HepG2 (cell line): ENCODE measurements around the gene CHEK2. TPM values are rescaled to one million over a fixed set of nuclear protein-coding genes. Genes with fewer than 3 reads are reported as not detected.
A peak's percentile ranks its signal among the peaks of the same experiment; 100 is the strongest.
"Not testable (repeated sequence)": the region's sequence is repeated elsewhere in the genome, so short reads cannot be mapped to it uniquely, and the experiment has no call there.

Experiments used
- ATF7-NPFF ChIP-seq: sonication (generic); formaldehyde crosslinking; IDR thresholded peaks from 2 replicates; pipeline ENCODE4 v1.8.1; 2023; ENCODE audit warnings: mild to moderate bottlenecking, low read depth, missing genetic modification reagents, moderate library complexity
- GATAD1 ChIP-seq: IDR thresholded peaks from 2 replicates; pipeline ENCODE4 v1.6.1; 2016; ENCODE audit warnings: missing genetic modification reagents, missing compliant biosample characterization
- KLF13 ChIP-seq: sonication (generic); formaldehyde crosslinking; IDR thresholded peaks from 2 replicates; pipeline ENCODE4 v1.4.0; 2020; ENCODE audit warnings: mild to moderate bottlenecking, missing genetic modification reagents
- RBFOX2 ChIP-seq: fragments of 200-400 bp; formaldehyde crosslinking; IDR thresholded peaks from 2 replicates; pipeline ENCODE4 v1.6.1; 2017; ENCODE audit warnings: low read depth, mild to moderate bottlenecking, low read length
- SP1 ChIP-seq, 2 experiments: fragments of 450-650 bp in 1 of 2; sonication (generic) in 1 of 2; formaldehyde crosslinking in 1 of 2; IDR thresholded peaks; 2 replicates each; pipeline versions ENCODE4 v1.4.0 to v1.6.1; 2016 to 2020; ENCODE audit warnings: missing genetic modification reagents in 1 of 2
- SRY ChIP-seq: sonication (generic); formaldehyde crosslinking; IDR thresholded peaks from 2 replicates; pipeline ENCODE4 v1.8.0; 2022; ENCODE audit warnings: mild to moderate bottlenecking, missing genetic modification reagents
- ZFP90 ChIP-seq: sonication (generic); formaldehyde crosslinking; IDR thresholded peaks from 2 replicates; pipeline ENCODE4 v1.8.0; 2022; ENCODE audit warnings: missing genetic modification reagents, mild to moderate bottlenecking, inconsistent platforms, borderline replicate concordance
- ZMYM4 ChIP-seq: sonication (generic); formaldehyde crosslinking; IDR thresholded peaks from 2 replicates; pipeline ENCODE4 v1.8.1; 2023; ENCODE audit warnings: mild to moderate bottlenecking, missing genetic modification reagents
- ZNF292 ChIP-seq: sonication (generic); formaldehyde crosslinking; IDR thresholded peaks from 2 replicates; pipeline ENCODE4 v1.8.1; 2022; ENCODE audit warnings: mild to moderate bottlenecking, low read depth, missing genetic modification reagents, borderline replicate concordance
- ZNF33B ChIP-seq: sonication (generic); formaldehyde crosslinking; IDR thresholded peaks from 2 replicates; pipeline ENCODE4 v1.5.1; 2020; ENCODE audit warnings: mild to moderate bottlenecking, missing genetic modification reagents
- ZNF781 ChIP-seq: sonication (generic); formaldehyde crosslinking; IDR thresholded peaks from 2 replicates; pipeline ENCODE4 v1.5.1; 2020; ENCODE audit warnings: borderline replicate concordance, mild to moderate bottlenecking, missing genetic modification reagents; ENCODE audit errors: not compliant biosample characterization
- polyA plus RNA-seq, 8 experiments: library from polyadenylated mRNA; depleted of rRNA in 3 of 8; stranded (reverse) in 7 of 8; unstranded in 1 of 8; fragments of >200 nt; fragmentation: Illumina TruSeq in 4 of 8; extraction: Trizol in 4 of 8; gene quantifications; 2 replicates each; pipeline versions ENCODE4 v1.2.1 to v1.2.3, GENCODE V29; 2011 to 2016; ENCODE audit warnings: low read depth in 4 of 8, missing spikeins in 1 of 8, mixed read lengths in 1 of 8; ENCODE audit not compliant: insufficient read depth in 1 of 8
- total RNA-seq, 5 experiments: library from RNA; depleted of rRNA; stranded (reverse); fragments of >200 nt; fragmentation: Illumina TruSeq; extraction: Trizol; gene quantifications; 2 replicates each; pipeline ENCODE4 v1.2.3, GENCODE V29; 2016; ENCODE audit warnings: low read depth in 1 of 5
- TF ChIP-seq, protein P1 (sequence below): sonication (generic); formaldehyde crosslinking; IDR thresholded peaks from 2 replicates; pipeline ENCODE4 v1.8.1; 2023; ENCODE audit warnings: mild to moderate bottlenecking, moderate library complexity, missing genetic modification reagents
- TF ChIP-seq, protein P2 (sequence below): sonication (generic); formaldehyde crosslinking; IDR thresholded peaks from 2 replicates; pipeline ENCODE4 v1.5.1; 2020; ENCODE audit warnings: mild to moderate bottlenecking, missing genetic modification reagents, moderate library complexity
- TF ChIP-seq, protein P3 (sequence below): sonication (generic); formaldehyde crosslinking; IDR thresholded peaks from 2 replicates; pipeline ENCODE4 v1.8.0; 2022; ENCODE audit warnings: mild to moderate bottlenecking, missing genetic modification reagents, moderate library complexity
- TF ChIP-seq, protein P4 (sequence below): sonication (generic); formaldehyde crosslinking; IDR thresholded peaks from 2 replicates; pipeline ENCODE4 v1.4.0; 2020; ENCODE audit warnings: mild to moderate bottlenecking, missing genetic modification reagents
- TF ChIP-seq, protein P5 (sequence below): sonication (generic); formaldehyde crosslinking; IDR thresholded peaks from 2 replicates; pipeline ENCODE4 v1.5.0; 2020; ENCODE audit warnings: mild to moderate bottlenecking, missing genetic modification reagents, moderate library complexity
- TF ChIP-seq, protein P6 (sequence below): sonication (generic); formaldehyde crosslinking; IDR thresholded peaks from 2 replicates; pipeline ENCODE4 v1.8.0; 2022; ENCODE audit warnings: missing genetic modification reagents, mild to moderate bottlenecking, moderate library complexity, borderline replicate concordance
- TF ChIP-seq, protein P7 (sequence below): sonication (generic); formaldehyde crosslinking; IDR thresholded peaks from 2 replicates; pipeline ENCODE4 v1.4.0; 2020; ENCODE audit warnings: low read depth, mild to moderate bottlenecking, missing genetic modification reagents

Gene CHEK2
- total and polyA plus RNA-seq, 2 of the 13 experiments (the other 11 are each of a cell fraction or from before 2014, with no cell fraction given): 27.0 to 40.5 TPM

DNA sequence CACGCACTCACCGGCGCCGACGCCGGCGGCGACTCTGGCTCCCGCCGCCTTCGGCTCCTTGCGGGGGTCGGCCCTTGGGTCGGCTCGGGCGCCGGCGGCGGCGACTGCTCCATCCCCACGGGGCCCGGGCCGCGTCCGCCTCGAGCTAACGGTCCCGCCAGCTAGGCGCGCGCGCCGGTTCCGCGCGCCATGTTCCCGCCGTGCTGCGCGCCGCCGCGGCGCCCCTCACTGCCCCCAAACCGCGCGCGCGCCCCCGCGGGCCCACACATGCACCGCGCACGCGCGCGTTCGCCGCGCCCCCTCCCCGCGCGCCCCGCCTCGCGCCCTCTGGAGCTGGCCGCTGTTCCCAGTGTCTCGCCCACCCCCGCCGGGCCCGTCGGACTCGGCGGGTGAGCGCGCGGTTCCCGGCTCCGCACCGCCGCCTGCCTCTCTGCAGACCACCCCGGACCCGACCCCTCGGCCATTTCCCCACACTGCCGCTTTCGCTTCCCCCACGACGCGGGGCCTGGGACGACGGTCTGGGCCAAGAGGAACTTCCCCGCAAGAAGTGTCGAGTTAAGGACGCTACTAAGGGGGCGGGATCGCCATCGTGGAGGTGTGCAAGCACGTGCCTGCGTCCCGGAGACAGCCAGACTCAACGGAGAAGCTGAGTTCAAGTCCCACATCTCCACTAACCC is 61.9 kb downstream of the CHEK2 start, which contains the start of gene TTC28 (continued):
- TF ChIP-seq, protein P1, sequence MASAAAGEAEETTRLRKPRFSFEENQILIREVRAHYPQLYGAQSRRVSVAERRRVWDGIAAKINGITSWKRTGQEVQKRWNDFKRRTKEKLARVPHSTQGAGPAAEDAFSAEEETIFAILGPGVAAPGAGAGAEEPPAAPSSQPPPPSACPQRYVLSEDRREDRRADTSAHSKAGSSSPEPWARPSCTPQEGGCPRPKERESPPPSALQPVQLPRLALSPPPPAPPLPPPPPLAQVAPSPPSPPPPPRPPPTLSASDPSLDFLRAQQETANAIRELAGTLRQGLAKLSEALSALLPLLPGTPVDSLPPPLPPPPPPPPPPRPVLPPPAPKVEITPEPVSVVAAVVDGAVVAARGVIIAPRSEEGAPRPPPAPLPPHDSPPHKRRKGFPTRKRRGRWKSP (CRISPR knock-in tag): 0 out of 2 replicates have a peak, but pooled peaks have one; percentile 26
- TF ChIP-seq ZMYM4 (CRISPR knock-in tag) (peak; percentile 61), SRY (CRISPR knock-in tag) (peak; percentile 50; the same call in 1 of the 2 replicates), ZNF781 (CRISPR knock-in tag) (peak; percentile 90), ZNF33B (peak; percentile 39; the same call in 1 of the 2 replicates), ATF7-NPFF (CRISPR knock-in tag) (peak; percentile 91), GATAD1 (CRISPR knock-in tag) (peak; percentile 34), KLF13 (CRISPR knock-in tag) (peak; percentile 80; the same call in 1 of the 2 replicates), SP1 (CRISPR knock-in tag; IDR thresholded peaks at IDR 0.05) (peak; percentile 49; the same call in 1 of the 2 replicates), ZNF292 (CRISPR knock-in tag) (0 out of 2 replicates have a peak, but pooled peaks have one; percentile 41), ZFP90 (CRISPR knock-in tag) (peak; percentile 73), RBFOX2 (peak; percentile 74)
- TF ChIP-seq, protein P2, sequence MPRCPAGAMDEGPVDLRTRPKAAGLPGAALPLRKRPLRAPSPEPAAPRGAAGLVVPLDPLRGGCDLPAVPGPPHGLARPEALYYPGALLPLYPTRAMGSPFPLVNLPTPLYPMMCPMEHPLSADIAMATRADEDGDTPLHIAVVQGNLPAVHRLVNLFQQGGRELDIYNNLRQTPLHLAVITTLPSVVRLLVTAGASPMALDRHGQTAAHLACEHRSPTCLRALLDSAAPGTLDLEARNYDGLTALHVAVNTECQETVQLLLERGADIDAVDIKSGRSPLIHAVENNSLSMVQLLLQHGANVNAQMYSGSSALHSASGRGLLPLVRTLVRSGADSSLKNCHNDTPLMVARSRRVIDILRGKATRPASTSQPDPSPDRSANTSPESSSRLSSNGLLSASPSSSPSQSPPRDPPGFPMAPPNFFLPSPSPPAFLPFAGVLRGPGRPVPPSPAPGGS (CRISPR knock-in tag): peak; percentile 82
- TF ChIP-seq, protein P3, sequence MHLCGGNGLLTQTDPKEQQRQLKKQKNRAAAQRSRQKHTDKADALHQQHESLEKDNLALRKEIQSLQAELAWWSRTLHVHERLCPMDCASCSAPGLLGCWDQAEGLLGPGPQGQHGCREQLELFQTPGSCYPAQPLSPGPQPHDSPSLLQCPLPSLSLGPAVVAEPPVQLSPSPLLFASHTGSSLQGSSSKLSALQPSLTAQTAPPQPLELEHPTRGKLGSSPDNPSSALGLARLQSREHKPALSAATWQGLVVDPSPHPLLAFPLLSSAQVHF (CRISPR knock-in tag): peak; percentile 85
- TF ChIP-seq, protein P4, sequence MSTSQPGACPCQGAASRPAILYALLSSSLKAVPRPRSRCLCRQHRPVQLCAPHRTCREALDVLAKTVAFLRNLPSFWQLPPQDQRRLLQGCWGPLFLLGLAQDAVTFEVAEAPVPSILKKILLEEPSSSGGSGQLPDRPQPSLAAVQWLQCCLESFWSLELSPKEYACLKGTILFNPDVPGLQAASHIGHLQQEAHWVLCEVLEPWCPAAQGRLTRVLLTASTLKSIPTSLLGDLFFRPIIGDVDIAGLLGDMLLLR (CRISPR knock-in tag): peak; percentile 90
- TF ChIP-seq, protein P5, sequence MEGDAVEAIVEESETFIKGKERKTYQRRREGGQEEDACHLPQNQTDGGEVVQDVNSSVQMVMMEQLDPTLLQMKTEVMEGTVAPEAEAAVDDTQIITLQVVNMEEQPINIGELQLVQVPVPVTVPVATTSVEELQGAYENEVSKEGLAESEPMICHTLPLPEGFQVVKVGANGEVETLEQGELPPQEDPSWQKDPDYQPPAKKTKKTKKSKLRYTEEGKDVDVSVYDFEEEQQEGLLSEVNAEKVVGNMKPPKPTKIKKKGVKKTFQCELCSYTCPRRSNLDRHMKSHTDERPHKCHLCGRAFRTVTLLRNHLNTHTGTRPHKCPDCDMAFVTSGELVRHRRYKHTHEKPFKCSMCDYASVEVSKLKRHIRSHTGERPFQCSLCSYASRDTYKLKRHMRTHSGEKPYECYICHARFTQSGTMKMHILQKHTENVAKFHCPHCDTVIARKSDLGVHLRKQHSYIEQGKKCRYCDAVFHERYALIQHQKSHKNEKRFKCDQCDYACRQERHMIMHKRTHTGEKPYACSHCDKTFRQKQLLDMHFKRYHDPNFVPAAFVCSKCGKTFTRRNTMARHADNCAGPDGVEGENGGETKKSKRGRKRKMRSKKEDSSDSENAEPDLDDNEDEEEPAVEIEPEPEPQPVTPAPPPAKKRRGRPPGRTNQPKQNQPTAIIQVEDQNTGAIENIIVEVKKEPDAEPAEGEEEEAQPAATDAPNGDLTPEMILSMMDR (CRISPR knock-in tag): 0 out of 2 replicates have a peak, but pooled peaks have one; percentile 20
- TF ChIP-seq, protein P6, sequence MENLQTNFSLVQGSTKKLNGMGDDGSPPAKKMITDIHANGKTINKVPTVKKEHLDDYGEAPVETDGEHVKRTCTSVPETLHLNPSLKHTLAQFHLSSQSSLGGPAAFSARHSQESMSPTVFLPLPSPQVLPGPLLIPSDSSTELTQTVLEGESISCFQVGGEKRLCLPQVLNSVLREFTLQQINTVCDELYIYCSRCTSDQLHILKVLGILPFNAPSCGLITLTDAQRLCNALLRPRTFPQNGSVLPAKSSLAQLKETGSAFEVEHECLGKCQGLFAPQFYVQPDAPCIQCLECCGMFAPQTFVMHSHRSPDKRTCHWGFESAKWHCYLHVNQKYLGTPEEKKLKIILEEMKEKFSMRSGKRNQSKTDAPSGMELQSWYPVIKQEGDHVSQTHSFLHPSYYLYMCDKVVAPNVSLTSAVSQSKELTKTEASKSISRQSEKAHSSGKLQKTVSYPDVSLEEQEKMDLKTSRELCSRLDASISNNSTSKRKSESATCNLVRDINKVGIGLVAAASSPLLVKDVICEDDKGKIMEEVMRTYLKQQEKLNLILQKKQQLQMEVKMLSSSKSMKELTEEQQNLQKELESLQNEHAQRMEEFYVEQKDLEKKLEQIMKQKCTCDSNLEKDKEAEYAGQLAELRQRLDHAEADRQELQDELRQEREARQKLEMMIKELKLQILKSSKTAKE: peak; percentile 49
- TF ChIP-seq, protein P7, sequence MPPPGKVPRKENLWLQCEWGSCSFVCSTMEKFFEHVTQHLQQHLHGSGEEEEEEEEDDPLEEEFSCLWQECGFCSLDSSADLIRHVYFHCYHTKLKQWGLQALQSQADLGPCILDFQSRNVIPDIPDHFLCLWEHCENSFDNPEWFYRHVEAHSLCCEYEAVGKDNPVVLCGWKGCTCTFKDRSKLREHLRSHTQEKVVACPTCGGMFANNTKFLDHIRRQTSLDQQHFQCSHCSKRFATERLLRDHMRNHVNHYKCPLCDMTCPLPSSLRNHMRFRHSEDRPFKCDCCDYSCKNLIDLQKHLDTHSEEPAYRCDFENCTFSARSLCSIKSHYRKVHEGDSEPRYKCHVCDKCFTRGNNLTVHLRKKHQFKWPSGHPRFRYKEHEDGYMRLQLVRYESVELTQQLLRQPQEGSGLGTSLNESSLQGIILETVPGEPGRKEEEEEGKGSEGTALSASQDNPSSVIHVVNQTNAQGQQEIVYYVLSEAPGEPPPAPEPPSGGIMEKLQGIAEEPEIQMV: 0 out of 2 replicates have a peak, but pooled peaks have one; percentile 30
- not testable (repeated sequence) for TF ChIP-seq SP1 (IDR thresholded peaks at IDR 0.05)
